ENCODE measurements around the gene VDAC2. TPM values are rescaled to one million over a fixed set of nuclear protein-coding genes. Genes with fewer than 3 reads are reported as not detected.

The VDAC2 gene
- total RNA-seq, 4 donors from 2014 or later, result 57.6 to 119 (median 76.5) TPM

DNA sequence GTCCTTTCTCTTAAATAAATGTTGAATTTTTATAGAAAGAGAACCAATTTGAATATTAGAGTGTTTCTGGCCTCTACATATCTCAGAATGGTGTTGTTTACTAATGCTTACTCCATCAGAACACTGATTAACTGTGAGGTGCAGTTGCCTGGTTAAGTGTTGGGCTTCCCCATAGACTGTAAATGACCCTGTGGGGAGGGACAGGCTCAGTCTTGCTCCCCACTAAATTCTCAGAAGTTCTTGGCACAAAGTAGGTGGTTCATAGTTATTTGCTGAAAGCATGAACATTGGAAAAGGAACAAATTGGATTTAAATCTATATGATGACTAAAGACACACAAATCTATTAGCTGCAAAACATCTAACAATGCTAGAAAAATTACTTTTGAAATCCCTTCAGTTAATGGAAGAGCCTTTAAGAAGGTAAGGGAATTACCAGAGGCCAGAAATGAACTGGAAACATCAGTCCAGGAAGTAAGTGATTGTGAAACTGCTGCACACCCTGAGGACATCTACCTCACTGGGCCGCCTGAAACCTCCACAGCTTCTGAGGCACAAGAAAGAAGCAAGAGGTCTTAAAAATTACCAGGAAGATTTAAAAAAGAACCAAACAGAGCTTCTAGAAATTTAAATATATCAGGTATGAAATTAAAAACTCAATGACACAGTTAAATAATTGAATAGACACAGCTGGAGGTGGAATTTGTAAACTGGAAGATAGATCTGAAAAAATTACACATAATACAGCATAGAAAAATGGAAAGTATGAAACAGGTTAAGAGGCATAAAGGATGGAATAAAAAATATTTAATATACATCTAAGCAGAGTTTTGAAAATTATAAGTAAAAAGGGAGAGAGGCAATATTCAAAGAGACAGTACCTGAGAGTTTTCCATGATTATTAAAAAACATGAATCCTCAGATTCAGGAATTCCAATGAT is 43.0 kb downstream of the VDAC2 start:
- Histone ChIP-seq H3K36me3 (no peaks in the 10 kb centered on the region), H3K9me3 (peaks cover 0 to 8% of the 10 kb centered on the region in 2 donors), H3K4me1 (no peaks in the 10 kb centered on the region), H3K27ac (no peak overlapping the region), H3K4me3 (no peak overlapping the region), H3K27me3 (no peaks in the 10 kb centered on the region)
- no peak for TF ChIP-seq POLR2A (IDR thresholded peaks at IDR 0.05)
- TF ChIP-seq, protein P1, sequence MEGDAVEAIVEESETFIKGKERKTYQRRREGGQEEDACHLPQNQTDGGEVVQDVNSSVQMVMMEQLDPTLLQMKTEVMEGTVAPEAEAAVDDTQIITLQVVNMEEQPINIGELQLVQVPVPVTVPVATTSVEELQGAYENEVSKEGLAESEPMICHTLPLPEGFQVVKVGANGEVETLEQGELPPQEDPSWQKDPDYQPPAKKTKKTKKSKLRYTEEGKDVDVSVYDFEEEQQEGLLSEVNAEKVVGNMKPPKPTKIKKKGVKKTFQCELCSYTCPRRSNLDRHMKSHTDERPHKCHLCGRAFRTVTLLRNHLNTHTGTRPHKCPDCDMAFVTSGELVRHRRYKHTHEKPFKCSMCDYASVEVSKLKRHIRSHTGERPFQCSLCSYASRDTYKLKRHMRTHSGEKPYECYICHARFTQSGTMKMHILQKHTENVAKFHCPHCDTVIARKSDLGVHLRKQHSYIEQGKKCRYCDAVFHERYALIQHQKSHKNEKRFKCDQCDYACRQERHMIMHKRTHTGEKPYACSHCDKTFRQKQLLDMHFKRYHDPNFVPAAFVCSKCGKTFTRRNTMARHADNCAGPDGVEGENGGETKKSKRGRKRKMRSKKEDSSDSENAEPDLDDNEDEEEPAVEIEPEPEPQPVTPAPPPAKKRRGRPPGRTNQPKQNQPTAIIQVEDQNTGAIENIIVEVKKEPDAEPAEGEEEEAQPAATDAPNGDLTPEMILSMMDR (IDR thresholded peaks at IDR 0.05), result no peak
- DNase-seq, result no peak
- intact Hi-C loops (cut with DNase I; ENCODE audit: low total_unique reads), result no loop called here

DNA sequence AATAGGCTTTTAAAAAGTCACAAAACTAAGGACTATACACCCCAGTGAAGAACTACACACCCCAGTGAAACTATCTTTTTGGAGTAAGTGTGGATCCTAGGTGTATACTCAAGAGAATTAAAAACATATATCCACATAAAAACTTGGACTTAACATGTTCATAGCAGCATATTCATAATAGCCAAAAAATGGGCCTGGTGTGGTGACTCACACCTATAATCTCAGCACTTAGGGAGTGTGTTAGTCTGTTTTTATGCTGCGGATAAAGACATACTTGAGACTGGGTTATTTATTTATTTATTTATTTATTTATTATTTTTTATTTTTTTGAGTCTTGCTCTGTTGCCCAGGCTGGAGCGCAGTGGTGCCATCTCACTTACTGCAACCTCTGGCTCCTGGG is 44.1 kb downstream of the VDAC2 start:
- H3K27me3 ChIP-seq, result no peaks in the 10 kb centered on the region

DNA sequence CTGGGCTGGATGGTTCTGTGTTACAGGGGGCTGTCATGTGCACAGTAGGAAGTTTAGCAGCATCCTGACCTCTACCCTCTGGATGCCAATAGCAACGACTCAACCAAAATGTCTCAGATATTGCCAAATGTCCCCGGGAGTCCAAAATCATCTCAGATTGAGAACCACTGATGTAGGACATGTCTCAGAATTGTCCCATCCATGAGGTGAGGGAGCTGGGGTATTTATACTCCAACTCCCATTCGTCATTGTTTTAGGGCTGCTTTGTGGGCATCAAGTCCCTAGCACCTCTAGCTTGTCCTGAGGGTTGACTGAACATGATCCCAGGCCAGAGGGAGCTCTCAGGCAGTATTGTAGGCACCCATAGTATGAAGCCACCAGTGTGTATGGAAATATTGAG is 50.4 kb downstream of the VDAC2 start:
- no peak overlapping the region for H3K27ac ChIP-seq
- no peak for DNase-seq
- intact Hi-C loops (cut with DNase I; ENCODE audit: low total_unique reads), result no loop called here
- H3K4me1 ChIP-seq, result peaks cover 0 to 4% of the 10 kb centered on the region in 2 donors
- H3K27me3 ChIP-seq, result no peaks in the 10 kb centered on the region
- no peaks in the 10 kb centered on the region for H3K9me3 ChIP-seq
- no peak for TF ChIP-seq POLR2A (IDR thresholded peaks at IDR 0.05)
- TF ChIP-seq, protein P1 (IDR thresholded peaks at IDR 0.05), result no peak
- no peaks in the 10 kb centered on the region for H3K36me3 ChIP-seq
- no peak overlapping the region for H3K4me3 ChIP-seq

More for the DNA sequence above, 44.1 kb downstream of the VDAC2 start:
- Histone ChIP-seq H3K4me1 (no peaks in the 10 kb centered on the region), H3K4me3 (no peak overlapping the region), H3K27ac (no peak overlapping the region), H3K9me3 (peaks cover 0 to 8% of the 10 kb centered on the region in 2 donors), H3K36me3 (no peaks in the 10 kb centered on the region)
- TF ChIP-seq, protein P1 (IDR thresholded peaks at IDR 0.05), result no peak
- no peak for TF ChIP-seq POLR2A (IDR thresholded peaks at IDR 0.05)
- no peak for DNase-seq
- intact Hi-C loops (cut with DNase I; ENCODE audit: low total_unique reads), result no loop called here

DNA sequence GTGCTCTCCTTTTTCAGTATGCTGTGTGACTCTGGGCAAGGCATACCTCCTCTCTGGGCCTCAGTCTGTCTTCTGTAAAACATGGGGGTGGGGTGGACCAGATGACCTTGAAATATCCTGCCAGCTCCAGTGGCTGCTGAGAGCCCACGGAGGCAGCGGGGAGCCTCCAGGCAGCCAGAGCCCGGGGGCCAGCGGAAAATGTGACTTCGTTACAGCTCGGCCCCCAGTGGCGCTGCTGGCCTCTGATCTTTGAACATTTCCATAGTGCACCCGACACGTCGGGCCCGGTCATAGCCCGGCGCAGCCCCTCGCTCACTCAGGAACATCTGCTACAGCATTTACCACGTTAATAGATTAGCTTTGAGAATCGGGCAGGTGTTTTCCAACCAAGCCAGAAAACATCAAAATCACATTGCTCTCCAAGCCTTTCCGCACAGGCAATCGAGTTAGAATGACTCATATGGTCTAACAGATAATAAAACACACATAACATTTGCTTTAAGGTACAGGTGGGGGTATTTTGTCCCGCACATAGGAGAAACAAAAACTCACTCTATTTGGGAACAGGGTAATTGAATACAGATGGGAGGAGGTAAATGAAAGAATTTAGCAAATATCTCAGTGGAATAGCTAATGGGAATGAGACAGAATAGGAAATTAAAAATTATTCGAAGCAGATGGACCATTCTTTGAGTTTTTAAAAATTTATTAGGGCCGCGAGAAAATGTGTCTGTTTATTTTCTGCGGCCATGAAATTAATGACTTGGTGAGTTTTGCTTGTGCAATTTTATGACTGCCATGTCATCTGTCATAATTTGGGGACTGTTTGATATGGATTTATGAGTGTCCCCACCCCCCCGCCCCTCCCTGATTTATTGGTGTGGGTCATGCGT is 51.5 kb downstream of the VDAC2 start:
- no peaks in the 10 kb centered on the region for H3K36me3 ChIP-seq
- no peaks in the 10 kb centered on the region for H3K9me3 ChIP-seq
- TF ChIP-seq, protein P1 (IDR thresholded peaks at IDR 0.05), result no peak
- no peak for TF ChIP-seq POLR2A (IDR thresholded peaks at IDR 0.05)
- peak overlapping the region in 1 of 2 donors; percentile 65 for H3K27ac ChIP-seq
- peaks cover 0 to 4% of the 10 kb centered on the region in 2 donors for H3K4me1 ChIP-seq
- peak; percentile 27 to 37 for DNase-seq
- H3K4me3 ChIP-seq, result no peak overlapping the region
- intact Hi-C loops (cut with DNase I; ENCODE audit: low total_unique reads), result no loop called here
- no peaks in the 10 kb centered on the region for H3K27me3 ChIP-seq
